T1000 (cell line): ENCODE results near the gene FABP1.

Experiments used
- DNase-seq: peaks from one replicate; lab custom pipeline; 2025; ENCODE audit warnings: mixed read lengths; lab: John Stamatoyannopoulos, UW

Gene FABP1

GRCh38 chr2:88080545-88080944, 47.3 kb downstream of the FABP1 start:
- no peak for DNase-seq

- DNase-seq = no peak
Observed at GRCh38 chr2:88078643-88079172, 49.2 kb downstream of the FABP1 start.

DNA sequence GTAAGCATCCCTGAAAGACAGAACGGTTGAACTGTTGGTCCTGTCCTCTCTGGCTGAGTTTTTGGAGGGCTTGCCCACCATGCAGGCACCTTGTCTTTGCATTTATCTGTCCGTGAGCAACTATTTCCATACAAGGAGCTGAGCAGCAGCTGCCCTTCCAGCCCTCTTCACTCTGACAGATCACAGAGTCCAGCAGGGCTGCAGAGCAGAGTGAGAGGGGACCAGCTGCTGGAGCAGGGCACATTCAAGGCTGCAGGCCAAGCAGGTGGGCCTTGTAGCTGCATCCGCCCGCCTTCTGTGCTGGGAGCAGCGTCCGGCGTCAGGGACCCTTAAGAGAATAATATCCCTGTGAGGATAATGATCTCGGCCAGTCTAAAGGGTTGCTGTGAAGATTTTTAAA, 50.8 kb downstream of the FABP1 start:
- DNase-seq = no peak

DNA sequence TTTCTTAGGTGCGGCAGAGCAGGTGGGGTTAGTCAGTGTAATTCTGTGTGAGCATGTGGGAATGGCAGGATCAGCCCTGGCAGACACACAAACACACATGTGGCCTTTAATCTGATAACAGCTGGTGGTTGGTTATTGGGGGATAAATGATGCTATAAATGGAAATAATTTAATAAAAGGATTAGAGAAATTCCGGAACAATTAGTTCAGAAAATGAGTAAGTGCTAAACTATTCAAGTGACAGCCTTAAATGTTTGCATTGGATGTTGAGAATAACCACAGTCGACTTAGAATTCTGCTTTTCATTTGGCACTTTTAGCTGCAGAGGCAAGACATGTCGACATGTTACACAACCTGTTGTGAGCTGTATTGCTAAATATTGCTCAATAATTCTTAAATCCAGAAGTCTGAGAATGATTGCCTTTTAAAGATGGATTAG, 53.0 kb downstream of the FABP1 start:
- no peak for DNase-seq

DNA sequence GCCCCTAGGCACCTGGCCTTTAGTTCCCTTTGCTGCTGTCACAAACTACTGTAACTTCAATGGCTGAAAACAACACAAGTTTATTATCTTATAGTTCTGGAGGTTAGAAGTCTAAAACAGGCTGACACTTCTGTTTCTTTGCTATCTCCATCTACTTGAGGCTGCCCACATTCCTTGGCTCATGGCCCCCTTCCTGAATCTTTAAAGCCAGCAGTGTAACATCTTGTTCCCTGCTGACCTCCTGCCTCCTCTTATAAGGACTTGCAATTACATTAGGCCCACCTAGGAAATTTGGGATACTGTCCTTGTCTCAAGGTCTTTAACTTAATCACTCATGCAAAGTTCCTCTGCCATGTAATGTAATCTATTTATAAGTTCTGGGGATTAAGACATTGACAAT, 53.7 kb downstream of the FABP1 start:
- no peak for DNase-seq
